Gastrocnemius medialis (tissue), 4 donors: Measurements from ENCODE around the gene MAP2K7. TPM values are rescaled to one million over a fixed set of nuclear protein-coding genes. Genes with fewer than 3 reads are reported as not detected.
"Not testable (repeated sequence)": the region's sequence is repeated elsewhere in the genome, so short reads cannot be mapped to it uniquely, and the experiment has no call there.

Experiments
- ATAC-seq, 2 donors: fragments of 150-250 bp; one replicate each; pipeline ENCODE4 v1.9.1; 2016
- DNase-seq, 2 donors: peaks; one replicate each; pipeline ENCODE4 v3.0.0-alpha.2; 2019
- H3K27ac ChIP-seq, 4 donors: fragments of 200-600 bp; sonication (generic); 1 replicate in 1 of 4; 2 replicates in 3 of 4; pipeline ENCODE4 v1.5.1; 2016 to 2018; ENCODE audit warnings: mild to moderate bottlenecking in 2 of 4, moderate library complexity in 1 of 4
- H3K27me3 ChIP-seq, 3 donors: fragments of 200-600 bp; sonication (generic) in 2 of 3; 1 replicate in 1 of 3; 2 replicates in 2 of 3; pipeline versions ENCODE4 v1.5.1 to v1.6.0; 2016 to 2019; ENCODE audit warnings: mild to moderate bottlenecking in 1 of 3, moderate library complexity in 1 of 3
- H3K36me3 ChIP-seq, 2 donors: fragments of 200-600 bp; sonication (generic) in 1 of 2; one replicate each; pipeline ENCODE4 v1.5.1; 2017 to 2018
- H3K4me1 ChIP-seq, 2 donors: fragments of 200-600 bp; sonication (generic) in 1 of 2; one replicate each; pipeline ENCODE4 v1.5.1; 2016 to 2017; ENCODE audit warnings: mild to moderate bottlenecking in 2 of 2
- H3K4me3 ChIP-seq, 4 donors: fragments of 200-600 bp; sonication (generic) in 3 of 4; 1 replicate in 1 of 4; 2 replicates in 3 of 4; pipeline ENCODE4 v1.5.1; 2016 to 2019; ENCODE audit warnings: mild to moderate bottlenecking in 2 of 4
- H3K9me3 ChIP-seq, 3 donors: fragments of 200-600 bp; sonication (generic) in 2 of 3; 1 replicate in 1 of 3; 2 replicates in 2 of 3; pipeline ENCODE4 v1.5.1; 2016 to 2019
- POLR2A ChIP-seq, 2 donors: fragments of 450-650 bp; IDR thresholded peaks; one replicate each; pipeline ENCODE4 v1.6.1; 2017; ENCODE audit warnings: antibody characterized with exemption in 2 of 2, mild to moderate bottlenecking in 2 of 2, moderate library complexity in 2 of 2
- in situ Hi-C, 4 donors: fragments of 200-750 bp; cut with MboI; loops; one replicate each; pipeline versions ENCODE4 v1.15.0 to v1.8.0; 2017; ENCODE audit warnings: low sequenced_read_pairs in 4 of 4
- intact Hi-C: fragments of 100-400 bp; cut with DNase I; formaldehyde crosslinking; loops from one replicate; pipeline ENCODE4 v1.15.1; 2023; ENCODE audit warnings: low total_unique reads
- total RNA-seq, 4 donors: library from RNA; depleted of rRNA; stranded (reverse); fragments of >200 nt; gene quantifications; one replicate each; pipeline versions ENCODE4 v1.1.0 to v1.2.3, GENCODE V29; 2016
- TF ChIP-seq, protein P1 (sequence below), 5 experiments: fragments of 450-650 bp in 3 of 5; fragments of 200-600 bp in 2 of 5; sonication (generic) in 2 of 5; IDR thresholded peaks in 4 of 5; conservative IDR thresholded peaks in 1 of 5; 1 replicate in 4 of 5; 2 replicates in 1 of 5; pipeline ENCODE4 v1.5.1; 2016 to 2019; ENCODE audit warnings: antibody characterized with exemption in 5 of 5, mild to moderate bottlenecking in 3 of 5, moderate library complexity in 3 of 5

Gene MAP2K7
- total RNA-seq, 4 donors from 2014 or later, result 17.7 to 41.7 (median 32.9) TPM

DNA sequence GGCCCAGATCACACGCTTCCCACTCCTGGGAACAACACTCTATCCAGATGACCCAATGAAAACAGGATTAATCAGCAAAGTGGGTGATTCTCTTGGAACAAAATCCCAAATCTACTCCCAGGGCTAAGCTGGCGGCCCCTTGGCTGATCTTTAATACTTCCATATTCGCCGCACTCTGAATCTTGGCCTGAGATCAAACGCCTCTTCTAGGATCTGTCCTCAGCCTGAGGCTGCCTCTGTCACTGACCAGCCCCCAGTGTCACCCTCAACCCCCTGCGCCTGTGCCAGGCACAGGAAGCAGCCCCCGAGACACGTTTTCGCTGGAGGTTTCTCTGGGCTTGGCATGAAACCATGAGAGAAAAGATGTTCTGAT is 24.6 kb downstream of the MAP2K7 start:
- peak overlapping the region; percentile 63 to 78 (median 71) for H3K27ac ChIP-seq
- in situ Hi-C loops, result no loop called here
- TF ChIP-seq, protein P1, sequence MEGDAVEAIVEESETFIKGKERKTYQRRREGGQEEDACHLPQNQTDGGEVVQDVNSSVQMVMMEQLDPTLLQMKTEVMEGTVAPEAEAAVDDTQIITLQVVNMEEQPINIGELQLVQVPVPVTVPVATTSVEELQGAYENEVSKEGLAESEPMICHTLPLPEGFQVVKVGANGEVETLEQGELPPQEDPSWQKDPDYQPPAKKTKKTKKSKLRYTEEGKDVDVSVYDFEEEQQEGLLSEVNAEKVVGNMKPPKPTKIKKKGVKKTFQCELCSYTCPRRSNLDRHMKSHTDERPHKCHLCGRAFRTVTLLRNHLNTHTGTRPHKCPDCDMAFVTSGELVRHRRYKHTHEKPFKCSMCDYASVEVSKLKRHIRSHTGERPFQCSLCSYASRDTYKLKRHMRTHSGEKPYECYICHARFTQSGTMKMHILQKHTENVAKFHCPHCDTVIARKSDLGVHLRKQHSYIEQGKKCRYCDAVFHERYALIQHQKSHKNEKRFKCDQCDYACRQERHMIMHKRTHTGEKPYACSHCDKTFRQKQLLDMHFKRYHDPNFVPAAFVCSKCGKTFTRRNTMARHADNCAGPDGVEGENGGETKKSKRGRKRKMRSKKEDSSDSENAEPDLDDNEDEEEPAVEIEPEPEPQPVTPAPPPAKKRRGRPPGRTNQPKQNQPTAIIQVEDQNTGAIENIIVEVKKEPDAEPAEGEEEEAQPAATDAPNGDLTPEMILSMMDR (IDR thresholded peaks at IDR 0.05 in 4 of 5, conservative IDR thresholded peaks at IDR 0.05 in 1 of 5), result no peak
- TF ChIP-seq POLR2A (IDR thresholded peaks at IDR 0.05), result no peak
- H3K36me3 ChIP-seq, result peaks cover 0 to 30% of the 10 kb centered on the region in 2 donors
- H3K4me1 ChIP-seq, result peaks cover 5 to 20% of the 10 kb centered on the region in 2 donors
- no peak overlapping the region for H3K4me3 ChIP-seq
- intact Hi-C loops, result no loop called here
- no peak for ATAC-seq
- DNase-seq, result no peak
- H3K27me3 ChIP-seq, result peaks cover 0 to 6% (median 0%) of the 10 kb centered on the region in 3 donors
- no peaks in the 10 kb centered on the region for H3K9me3 ChIP-seq

DNA sequence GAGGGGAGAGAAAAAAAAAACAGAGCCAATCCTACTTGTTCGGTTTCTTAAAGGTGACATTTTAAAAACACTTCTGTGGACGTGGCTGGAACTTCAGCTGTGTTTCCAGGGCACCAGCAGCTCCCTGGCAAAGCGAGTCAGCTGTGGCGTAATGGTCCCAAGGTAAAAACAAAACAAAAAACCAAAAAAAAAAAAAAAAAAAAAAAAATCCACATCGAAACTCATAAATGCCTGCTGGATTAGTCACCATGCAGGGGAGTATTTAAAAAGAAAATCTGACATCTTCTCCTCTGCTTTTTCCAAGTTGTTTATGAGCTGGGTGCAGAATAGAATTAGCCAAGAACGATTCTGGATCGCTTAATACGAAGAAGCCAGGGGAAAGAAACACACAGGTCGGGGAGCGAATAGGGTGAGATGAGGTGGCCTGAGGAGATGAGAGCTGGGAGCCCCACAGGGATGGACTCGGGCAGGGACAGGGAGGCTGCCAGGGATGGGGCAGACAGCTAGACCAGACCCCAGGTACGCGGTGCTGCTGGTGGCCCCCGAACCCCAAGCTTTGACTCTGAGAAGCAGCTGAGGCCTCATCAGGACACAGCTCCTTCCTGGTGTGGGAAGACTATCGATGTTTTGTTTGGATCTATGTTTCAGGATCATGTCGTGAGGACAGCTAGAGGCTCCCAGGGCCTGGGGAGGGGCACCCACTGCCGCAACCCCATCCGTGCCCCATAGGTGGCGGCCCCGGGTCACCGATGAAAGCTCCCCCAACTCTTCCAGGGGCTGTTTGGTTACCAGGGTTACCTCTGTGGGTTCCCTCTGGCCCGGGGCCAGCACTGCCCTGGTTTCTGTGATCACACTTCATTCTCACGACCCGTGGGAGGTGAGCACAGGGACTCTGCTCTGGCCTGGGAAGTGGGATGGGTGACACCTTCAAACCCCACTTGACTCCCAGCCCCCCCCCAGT is 25.3 kb downstream of the MAP2K7 start:
- Histone ChIP-seq H3K27me3 (peaks cover 0 to 6% (median 0%) of the 10 kb centered on the region in 3 donors), H3K4me1 (peaks cover 5 to 20% of the 10 kb centered on the region in 2 donors), H3K36me3 (peaks cover 0 to 37% of the 10 kb centered on the region in 2 donors), H3K27ac (peak overlapping the region; percentile 63 to 78 (median 71)), H3K4me3 (no peak overlapping the region), H3K9me3 (no peaks in the 10 kb centered on the region)
- in situ Hi-C loops (no loop called here), intact Hi-C loops (no loop called here)
- peak; percentile 43 for ATAC-seq
- TF ChIP-seq, protein P1 (IDR thresholded peaks at IDR 0.05 in 4 of 5, conservative IDR thresholded peaks at IDR 0.05 in 1 of 5), result no peak
- no peak for TF ChIP-seq POLR2A (IDR thresholded peaks at IDR 0.05)
- no peak for DNase-seq

DNA sequence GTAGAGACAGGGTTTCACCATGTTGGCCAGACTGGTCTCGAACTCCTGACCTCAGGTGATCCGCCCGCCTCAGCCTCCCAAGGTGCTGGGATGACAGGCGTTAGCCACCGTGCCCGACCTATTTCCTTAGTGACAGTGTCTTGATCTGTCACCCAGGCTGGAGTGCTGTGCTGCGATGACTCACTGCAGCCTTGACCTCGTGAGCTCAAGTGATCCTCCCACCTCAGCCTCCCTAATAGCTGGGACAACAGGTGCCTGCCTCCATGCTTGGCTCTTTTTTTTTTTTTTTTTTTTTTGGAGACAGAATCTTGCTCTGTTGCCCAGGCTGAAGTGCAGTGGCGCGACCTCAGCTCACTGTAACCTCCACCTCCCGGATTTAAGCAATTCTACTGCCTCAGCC is 26.4 kb downstream of the MAP2K7 start:
- intact Hi-C loops, H3K9me3 ChIP-seq, H3K27me3 ChIP-seq, DNase-seq, ATAC-seq, H3K4me3 ChIP-seq, in situ Hi-C loops: not testable (repeated sequence)
- Histone ChIP-seq H3K36me3 (peaks cover 0 to 47% of the 10 kb centered on the region in 2 donors), H3K27ac (peak overlapping the region in 1 of 4 donors; percentile 78), H3K4me1 (peaks cover 5 to 16% of the 10 kb centered on the region in 2 donors)

DNA sequence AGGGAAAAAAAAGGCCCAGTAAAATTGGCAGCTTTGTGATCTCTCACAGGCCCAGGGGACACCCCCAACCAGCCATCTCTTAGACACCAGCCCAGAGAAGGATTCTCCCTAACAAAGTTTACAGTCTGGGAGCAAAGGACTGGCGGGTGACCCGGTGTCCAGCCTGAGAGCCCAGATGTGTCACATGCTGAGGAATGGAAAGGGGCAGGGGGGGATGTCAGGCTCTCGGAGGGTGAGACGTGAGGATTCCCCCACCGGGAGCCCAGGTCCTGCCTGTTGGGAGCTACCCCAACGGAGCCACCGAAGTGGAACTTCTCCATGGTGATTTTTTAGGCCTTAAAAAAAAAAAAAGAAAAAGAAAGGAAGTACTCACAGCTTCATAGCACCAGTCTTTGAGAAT is 27.1 kb downstream of the MAP2K7 start:
- Histone ChIP-seq H3K4me3 (no peak overlapping the region), H3K27me3 (no peaks in the 10 kb centered on the region), H3K4me1 (peaks cover 5 to 16% of the 10 kb centered on the region in 2 donors), H3K9me3 (no peaks in the 10 kb centered on the region), H3K36me3 (peaks cover 0 to 55% of the 10 kb centered on the region in 2 donors), H3K27ac (no peak overlapping the region)
- in situ Hi-C loops (no loop called here), intact Hi-C loops (no loop called here)
- no peak for TF ChIP-seq POLR2A (IDR thresholded peaks at IDR 0.05)
- TF ChIP-seq, protein P1 (IDR thresholded peaks at IDR 0.05 in 4 of 5, conservative IDR thresholded peaks at IDR 0.05 in 1 of 5), result no peak
- no peak for DNase-seq
- ATAC-seq, result no peak
